NCI-H128 (cell line): ENCODE data around the gene TCF3.

Source experiments
- DNase-seq: peaks from one replicate; lab custom pipeline; 2025; ENCODE audit not compliant: unreplicated experiment; lab: John Stamatoyannopoulos, UW

TCF3 gene

GRCh38 chr19:1567116-1567847, 85.1 kb downstream of the TCF3 start:
- DNase-seq: no peak

GRCh38 chr19:1566392-1567115, 85.9 kb downstream of the TCF3 start:
- no peak for DNase-seq

- no peak for DNase-seq
These were observed 89.2 kb downstream of the TCF3 start for GRCh38 chr19:1563251-1563650.

GRCh38 chr19:1561236-1561842, 91.1 kb downstream of the TCF3 start:
- no peak for DNase-seq

GRCh38 chr19:1560286-1560882, 92.0 kb downstream of the TCF3 start:
- DNase-seq: no peak
